HTR-8/SVneo (cell line): ENCODE measurements around the gene TRPV5.
A peak's percentile ranks its signal among the peaks of the same experiment; 100 is the strongest.

Source experiments
- DNase-seq: peaks from one replicate; pipeline ENCODE4 v3.0.0; 2011; ENCODE audit warnings: low spot score, mixed read lengths; ENCODE audit not compliant: insufficient read length
- FAIRE-seq: peaks from 2 replicates; lab custom pipeline; 2011; peaks lifted over from hg19 to GRCh38; lab: Jason Lieb, UNC

TRPV5 gene

GRCh38 chr7:142873871-142874270 is 59.7 kb downstream of the TRPV5 start:
- DNase-seq (no peak), FAIRE-seq (no peak)

- no peak for DNase-seq
- no peak for FAIRE-seq
These were observed 60.2 kb downstream of the TRPV5 start for GRCh38 chr7:142873281-142873784.

- FAIRE-seq (no peak), DNase-seq (no peak)
These were observed 61.4 kb downstream of the TRPV5 start for GRCh38 chr7:142872106-142872675.

GRCh38 chr7:142871260-142872105 is 62.1 kb downstream of the TRPV5 start:
- no peak for DNase-seq
- no peak for FAIRE-seq

- no peak for DNase-seq
- no peak for FAIRE-seq
These were observed 62.8 kb downstream of the TRPV5 start for GRCh38 chr7:142870566-142871259.

- FAIRE-seq = no peak
These were observed 63.4 kb downstream of the TRPV5 start for GRCh38 chr7:142870147-142870559.

GRCh38 chr7:142869434-142869833 is 64.1 kb downstream of the TRPV5 start:
- DNase-seq = no peak
- FAIRE-seq = no peak

More at GRCh38 chr7:142870147-142870559, 63.4 kb downstream of the TRPV5 start:
- DNase-seq = no peak

- DNase-seq = no peak
- FAIRE-seq = no peak
These were observed 64.5 kb downstream of the TRPV5 start for GRCh38 chr7:142868986-142869415.

- no peak for FAIRE-seq
- DNase-seq = no peak
These were observed 65.2 kb downstream of the TRPV5 start for GRCh38 chr7:142868188-142868985.

- DNase-seq = no peak
- FAIRE-seq = no peak
These were observed 66.0 kb downstream of the TRPV5 start for GRCh38 chr7:142867398-142868187.

- no peak for FAIRE-seq
- no peak for DNase-seq
These were observed 66.5 kb downstream of the TRPV5 start for GRCh38 chr7:142867097-142867378.

- no peak for FAIRE-seq
- DNase-seq = peak; percentile 17
These were observed 67.0 kb downstream of the TRPV5 start for GRCh38 chr7:142866361-142867096.

GRCh38 chr7:142865766-142866165 is 67.8 kb downstream of the TRPV5 start:
- no peak for DNase-seq
- no peak for FAIRE-seq

GRCh38 chr7:142864980-142865747 is 68.4 kb downstream of the TRPV5 start:
- FAIRE-seq = no peak

GRCh38 chr7:142863891-142864685 is 69.5 kb downstream of the TRPV5 start:
- no peak for FAIRE-seq
- DNase-seq = no peak

More at GRCh38 chr7:142864980-142865747, 68.4 kb downstream of the TRPV5 start:
- DNase-seq = no peak

- FAIRE-seq (no peak), DNase-seq (no peak)
These were observed 70.7 kb downstream of the TRPV5 start for GRCh38 chr7:142862786-142863400.

- DNase-seq (no peak), FAIRE-seq (no peak)
These were observed 71.2 kb downstream of the TRPV5 start for GRCh38 chr7:142862351-142862750.
